Smooth muscle cell (in vitro differentiated cells): Measurements from ENCODE around the gene GRB2. TPM values are rescaled to one million over a fixed set of nuclear protein-coding genes. Genes with fewer than 3 reads are reported as not detected.

Experiments used
- DNase-seq: peaks from one replicate; lab custom pipeline; 2025; ENCODE audit not compliant: unreplicated experiment; lab: John Stamatoyannopoulos, UW
- H2AFZ ChIP-seq: fragments of 200-600 bp; sonication (generic); 2 replicates; pipeline ENCODE4 v1.6.0; 2016; ENCODE audit warnings: antibody characterized with exemption, low read depth, mild to moderate bottlenecking
- H3F3A ChIP-seq: fragments of 200-600 bp; sonication (generic); 2 replicates; pipeline ENCODE4 v1.6.0; 2017; ENCODE audit warnings: antibody characterized with exemption, low read depth
- H3K27ac ChIP-seq: fragments of 200-600 bp; sonication (generic); 2 replicates; pipeline ENCODE4 v1.5.1; 2016; ENCODE audit warnings: low read depth, mild to moderate bottlenecking
- H3K27me3 ChIP-seq: fragments of 200-600 bp; sonication (generic); 2 replicates; pipeline ENCODE4 v1.6.1; 2016; ENCODE audit warnings: low read depth, mild to moderate bottlenecking
- H3K36me3 ChIP-seq: fragments of 200-600 bp; sonication (generic); 2 replicates; pipeline ENCODE4 v1.5.1; 2016; ENCODE audit warnings: low read depth
- H3K4me1 ChIP-seq: fragments of 200-600 bp; sonication (generic); 2 replicates; pipeline ENCODE4 v1.5.1; 2016; ENCODE audit warnings: low read depth
- H3K4me2 ChIP-seq: fragments of 200-600 bp; sonication (generic); 2 replicates; pipeline ENCODE4 v1.6.0; 2016; ENCODE audit warnings: mild to moderate bottlenecking
- H3K4me3 ChIP-seq: fragments of 200-600 bp; sonication (generic); 2 replicates; pipeline ENCODE4 v1.5.1; 2016; ENCODE audit warnings: mild to moderate bottlenecking
- H3K79me2 ChIP-seq: fragments of 200-600 bp; sonication (generic); 2 replicates; pipeline ENCODE4 v1.6.0; 2016; ENCODE audit warnings: low read depth, mild to moderate bottlenecking
- H3K9ac ChIP-seq: fragments of 200-600 bp; sonication (generic); 2 replicates; pipeline ENCODE4 v1.6.0; 2016; ENCODE audit warnings: low read depth
- H3K9me3 ChIP-seq: fragments of 200-600 bp; sonication (generic); replicated peaks from 2 replicates; pipeline ENCODE4 v1.5.1; 2016; ENCODE audit warnings: low read depth
- H4K20me1 ChIP-seq: fragments of 200-600 bp; sonication (generic); 2 replicates; pipeline ENCODE4 v1.6.0; 2016; ENCODE audit warnings: low read depth
- CTCF ChIP-seq: fragments of 200-600 bp; sonication (generic); IDR thresholded peaks from 2 replicates; pipeline ENCODE4 v1.5.1; 2017; ENCODE audit warnings: borderline replicate concordance, mild to moderate bottlenecking, antibody characterized with exemption; ENCODE audit not compliant: insufficient read depth, poor library complexity, severe bottlenecking
- WGBS: methylation state at CpG from one replicate; pipeline ENCODE4 v1.1.7; 2016; ENCODE audit warnings: low lambda C conversion rate; 5-methylcytosine and 5-hydroxymethylcytosine counted together
- polyA plus RNA-seq: library from polyadenylated mRNA; unstranded; fragments of >200 nt; fragmentation: Nextera tagmentation; extraction: Ambion mirVana; gene quantifications from 2 replicates; pipeline ENCODE4 v1.2.1, GENCODE V29; 2016
- total RNA-seq: library from RNA; depleted of rRNA; stranded (reverse); fragments of >200 nt; gene quantifications from 2 replicates; pipeline ENCODE4 v1.2.3, GENCODE V29; 2014

GRB2 gene
- total and polyA plus RNA-seq, 2 experiments from 2014 or later = 62.4 to 80.1 TPM

- H2AFZ ChIP-seq = no peak overlapping the region
- no peak overlapping the region for H3K9ac ChIP-seq
- peaks cover 9% of the 10 kb centered on the region for H3K4me1 ChIP-seq
- 98% methylated on average over 2 of the region's 2 CpGs for WGBS
- DNase-seq = no peak
- no peak overlapping the region for H3K4me2 ChIP-seq
- H3K4me3 ChIP-seq = no peak overlapping the region
- no peaks in the 10 kb centered on the region for H3K9me3 ChIP-seq
- TF ChIP-seq CTCF = no peak
- H3K27me3 ChIP-seq = no peaks in the 10 kb centered on the region
- H3K79me2 ChIP-seq = peaks cover 21% of the 10 kb centered on the region
- no peak overlapping the region for H3K27ac ChIP-seq
- no peaks in the 10 kb centered on the region for H3K36me3 ChIP-seq
- peaks cover 21% of the 10 kb centered on the region for H4K20me1 ChIP-seq
- peaks cover 7% of the 10 kb centered on the region for H3F3A ChIP-seq
Observed at GRCh38 chr17:75407655-75408352, 2.3 kb upstream of the GRB2 start.

- Histone ChIP-seq H3K9me3 (no peaks in the 10 kb centered on the region), H4K20me1 (peaks cover 36% of the 10 kb centered on the region), H3K4me2 (peak overlapping the region; percentile 89), H3K27me3 (no peaks in the 10 kb centered on the region), H3F3A (peaks cover 7% of the 10 kb centered on the region), H3K36me3 (no peaks in the 10 kb centered on the region), H3K79me2 (peaks cover 36% of the 10 kb centered on the region), H3K27ac (no peak overlapping the region), H3K4me3 (peak overlapping the region; percentile 93), H3K9ac (no peak overlapping the region), H2AFZ (peak overlapping the region; percentile 98), H3K4me1 (peaks cover 9% of the 10 kb centered on the region)
- 64% methylated on average over 9 of the region's 9 CpGs for WGBS
- no peak for DNase-seq
- no peak for TF ChIP-seq CTCF
Observed at GRCh38 chr17:75406222-75406615, 741 bp upstream of the GRB2 start.

DNA sequence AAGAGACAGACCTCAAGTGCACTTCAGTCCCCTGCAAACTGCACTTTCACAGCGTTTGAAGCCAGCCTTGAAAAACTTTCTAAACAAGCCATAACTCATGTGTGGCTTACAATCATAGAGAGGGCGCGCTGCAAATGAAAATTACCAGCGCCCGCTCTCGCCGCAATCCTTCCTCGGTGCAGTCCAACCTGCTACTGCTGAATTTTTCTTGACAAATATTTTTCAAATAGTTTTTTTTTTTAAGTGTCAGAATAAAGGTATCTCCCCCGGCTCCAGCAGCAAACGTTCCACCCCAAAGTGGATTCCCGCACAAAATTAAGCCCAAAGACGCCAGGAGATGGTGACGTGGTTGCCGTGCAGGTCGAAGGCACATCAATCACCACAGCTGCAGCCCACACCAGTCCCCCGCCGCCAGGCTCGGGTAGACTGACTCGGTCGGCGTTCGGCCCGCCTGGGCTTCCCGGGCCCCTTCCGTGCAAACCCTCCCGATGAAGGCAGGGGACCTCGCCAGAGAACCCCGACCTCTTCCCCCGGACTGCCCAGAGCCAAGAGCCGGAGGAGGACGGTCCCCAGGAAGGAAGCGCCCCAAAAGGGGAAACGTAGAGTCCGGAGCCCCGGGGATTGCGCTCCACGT, 630 bp downstream of the GRB2 start:
- TF ChIP-seq CTCF = no peak
- no peaks in the 10 kb centered on the region for H3K27me3 ChIP-seq
- peak overlapping the region; percentile 84 for H3K27ac ChIP-seq
- H3K4me1 ChIP-seq = peaks cover 9% of the 10 kb centered on the region
- no peaks in the 10 kb centered on the region for H3K36me3 ChIP-seq
- H3K79me2 ChIP-seq = peaks cover 48% of the 10 kb centered on the region
- peak overlapping the region; percentile 94 for H3K4me2 ChIP-seq
- DNase-seq = peak; percentile 40
- H2AFZ ChIP-seq = peak overlapping the region; percentile 61
- peaks cover 7% of the 10 kb centered on the region for H3F3A ChIP-seq
- H4K20me1 ChIP-seq = peaks cover 47% of the 10 kb centered on the region
- peak overlapping the region; percentile 96 for H3K9ac ChIP-seq
- H3K4me3 ChIP-seq = peak overlapping the region; percentile 93
- no peaks in the 10 kb centered on the region for H3K9me3 ChIP-seq
- WGBS = under 1% methylated on average over 37 of the region's 37 CpGs
